Jurkat, Clone E6-1 (cell line): Measurements from ENCODE around the gene HS1BP3.

Experiments used
- DNase-seq: peaks from one replicate; pipeline ENCODE4 v3.0.0-alpha.2; 2011; ENCODE audit warnings: low read depth, low spot score
- H3K4me3 ChIP-seq: 2 replicates; pipeline ENCODE4 v1.5.1; 2011; ENCODE audit warnings: mild to moderate bottlenecking, low read length, control low read depth, moderate library complexity

HS1BP3 gene

DNA sequence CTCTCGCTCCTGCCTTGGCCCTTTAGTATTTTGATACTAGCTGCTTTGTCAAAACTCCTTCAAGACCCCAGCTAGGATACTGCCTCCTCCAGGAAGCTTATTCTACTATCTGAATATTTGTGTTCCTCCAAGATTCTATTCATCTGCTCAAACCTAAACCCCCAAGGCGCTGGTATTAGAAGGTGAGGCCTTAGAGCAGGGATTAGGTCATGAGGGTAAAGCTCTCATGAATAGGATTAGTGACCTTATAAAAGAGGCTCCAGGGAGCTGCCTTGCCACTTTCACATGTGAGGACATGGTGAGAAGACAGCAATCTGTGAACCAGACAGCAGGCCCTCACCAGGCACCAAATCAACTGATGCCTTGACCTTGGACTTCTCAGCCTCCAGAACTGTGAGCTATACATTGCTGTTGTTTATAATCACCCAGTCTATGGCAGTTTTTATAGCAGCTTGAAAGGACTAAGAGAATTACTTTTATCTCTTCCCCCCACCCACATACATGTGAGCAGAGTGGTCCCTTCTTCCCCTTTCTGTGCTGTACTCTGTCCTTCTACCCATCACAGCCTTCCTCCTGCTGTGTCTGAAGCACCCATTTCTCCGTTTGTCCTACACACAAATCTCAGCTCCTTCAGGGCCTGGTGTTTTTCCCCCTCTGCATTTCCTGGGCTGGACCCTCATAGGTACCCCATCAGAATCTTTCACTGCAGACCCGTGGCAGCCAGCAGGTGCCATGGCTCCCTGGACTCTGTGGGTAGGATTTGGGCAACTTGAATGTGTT is 54.5 kb downstream of the HS1BP3 start:
- DNase-seq, result no peak
- no peak overlapping the region for H3K4me3 ChIP-seq

DNA sequence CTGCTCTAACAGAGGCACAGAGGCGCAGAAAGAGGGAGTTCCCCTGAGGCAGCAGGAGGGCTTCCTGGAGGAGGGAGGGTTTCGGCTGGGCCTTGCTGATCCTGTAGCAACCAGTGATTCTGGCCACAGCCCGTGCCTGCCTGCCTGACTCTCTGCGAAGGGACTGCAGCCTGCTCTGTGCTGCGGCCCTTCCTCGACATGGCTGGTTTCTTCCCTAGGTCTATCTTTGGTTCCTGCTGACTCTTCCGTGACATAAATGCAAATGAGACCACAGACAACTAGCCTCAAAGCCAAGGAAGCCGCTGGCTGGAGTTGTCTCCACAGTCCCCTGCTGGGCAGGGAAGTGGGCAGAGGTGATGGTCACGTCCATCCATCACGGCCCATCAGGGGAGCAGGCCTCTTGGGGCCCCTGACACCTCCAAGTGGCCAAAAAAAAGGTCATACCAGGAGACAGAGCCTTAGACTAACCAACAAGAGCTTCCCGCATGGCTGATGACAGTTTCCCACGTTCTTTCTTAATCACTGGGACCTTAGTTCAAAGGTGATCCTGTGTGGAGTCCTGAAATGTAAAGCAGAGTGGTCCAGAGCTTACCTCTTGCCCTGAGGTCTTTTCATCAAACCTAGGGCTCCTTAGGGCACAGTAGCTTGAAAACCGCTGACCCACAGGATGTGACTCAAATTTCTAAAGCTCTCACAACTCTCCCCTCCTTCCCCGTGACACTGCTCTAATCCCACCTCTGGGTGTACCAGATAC is 55.3 kb downstream of the HS1BP3 start:
- H3K4me3 ChIP-seq, result no peak overlapping the region
- no peak for DNase-seq

DNA sequence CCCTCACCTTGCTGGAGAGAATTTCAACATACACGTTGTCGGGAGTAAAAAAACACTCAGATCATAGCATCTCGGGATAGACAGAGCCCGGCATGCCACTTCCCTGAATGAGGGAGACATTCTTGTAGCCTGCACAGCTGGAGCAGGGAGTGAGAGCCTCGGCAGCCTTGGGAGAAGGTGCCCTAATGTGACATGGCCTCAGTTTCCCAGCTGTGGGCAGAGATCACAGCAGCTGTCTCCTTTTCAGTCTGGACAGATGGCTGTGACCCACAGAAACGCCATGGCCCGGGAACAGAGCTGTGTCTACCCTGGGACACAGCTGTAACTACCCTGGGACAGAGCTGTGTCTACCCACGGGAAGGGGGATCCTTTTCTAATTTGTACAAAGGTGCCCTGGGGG is 55.9 kb downstream of the HS1BP3 start:
- DNase-seq, result no peak
- no peak overlapping the region for H3K4me3 ChIP-seq

DNA sequence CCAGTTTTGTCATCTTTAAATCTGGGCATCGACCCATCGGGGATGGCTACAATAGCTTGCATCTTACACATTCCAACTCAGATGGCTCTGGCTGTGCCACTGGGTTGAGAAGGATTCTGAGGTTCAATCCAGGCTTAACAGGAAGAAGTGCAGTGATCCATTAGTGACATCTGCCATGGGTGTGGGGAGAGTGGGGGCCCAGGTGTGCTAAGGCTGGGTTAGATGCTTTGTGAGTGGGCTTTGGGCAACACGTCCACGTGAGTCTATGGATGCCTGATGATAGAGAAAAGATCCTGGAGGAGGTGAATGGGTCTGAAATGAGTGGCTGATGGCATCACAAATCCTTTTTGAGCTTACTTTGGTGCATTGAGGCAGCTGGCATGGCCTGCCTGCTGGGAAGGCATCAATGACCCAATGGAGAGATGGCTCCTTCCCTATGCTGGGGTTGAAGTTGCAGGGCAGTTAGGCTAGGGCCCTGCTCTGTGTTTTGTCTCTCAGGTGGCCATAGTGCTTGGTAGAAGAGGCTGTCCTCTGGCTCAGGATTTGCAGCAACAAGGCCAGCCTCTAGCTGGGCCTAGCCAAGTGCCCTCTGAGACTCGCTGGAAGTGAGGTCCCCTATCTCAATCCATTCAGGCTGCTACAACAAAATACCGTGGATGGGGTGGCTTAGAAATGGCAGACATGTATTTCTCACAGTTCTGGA is 56.7 kb downstream of the HS1BP3 start:
- DNase-seq, result no peak
- H3K4me3 ChIP-seq, result no peak overlapping the region

DNA sequence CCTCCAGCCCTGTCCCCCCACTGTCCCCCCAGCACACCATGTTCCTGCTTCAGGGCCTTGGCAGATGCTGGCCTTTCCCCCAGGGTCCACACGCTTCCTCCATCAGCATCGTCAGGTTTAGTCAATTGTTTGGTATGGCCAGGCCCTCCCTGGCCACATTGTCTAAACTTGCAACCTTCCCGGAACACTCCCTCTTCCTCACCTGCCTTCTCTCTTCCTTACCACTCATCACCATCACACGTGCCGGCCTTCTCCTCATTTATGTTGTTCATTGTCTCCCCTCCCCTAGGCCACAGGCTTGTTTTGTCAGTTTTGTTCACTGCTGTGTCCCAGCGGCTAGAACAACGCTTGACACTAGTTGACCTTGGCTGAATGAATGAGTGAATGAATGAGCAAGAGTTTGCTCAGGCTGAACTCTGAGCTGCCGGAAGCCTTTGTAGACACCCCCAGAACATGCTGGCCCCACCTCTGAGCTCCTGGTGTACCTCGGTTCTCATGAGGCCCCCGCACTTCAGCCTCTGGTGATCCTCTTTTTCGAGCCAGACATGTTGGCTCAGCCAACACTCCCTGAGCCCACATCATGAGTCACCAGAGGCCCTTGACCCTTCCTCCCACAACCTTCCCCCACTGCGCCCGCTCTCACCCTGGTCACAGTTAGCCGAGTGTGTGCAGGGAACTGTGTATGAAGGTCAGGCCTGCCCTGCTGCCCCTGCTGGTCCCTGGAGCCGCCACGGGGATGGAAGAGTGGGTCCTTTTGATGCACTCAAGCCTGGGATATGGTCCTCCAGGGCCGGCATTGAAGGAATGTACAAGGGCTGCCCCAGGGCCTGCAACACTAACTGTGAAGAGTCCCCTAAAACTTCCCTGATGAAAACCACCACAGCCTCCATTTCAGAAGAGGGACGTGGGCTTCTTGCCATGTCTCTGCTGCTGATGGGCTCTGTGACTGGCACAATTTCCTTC is 57.5 kb downstream of the HS1BP3 start:
- no peak for DNase-seq
- H3K4me3 ChIP-seq, result no peak overlapping the region

DNA sequence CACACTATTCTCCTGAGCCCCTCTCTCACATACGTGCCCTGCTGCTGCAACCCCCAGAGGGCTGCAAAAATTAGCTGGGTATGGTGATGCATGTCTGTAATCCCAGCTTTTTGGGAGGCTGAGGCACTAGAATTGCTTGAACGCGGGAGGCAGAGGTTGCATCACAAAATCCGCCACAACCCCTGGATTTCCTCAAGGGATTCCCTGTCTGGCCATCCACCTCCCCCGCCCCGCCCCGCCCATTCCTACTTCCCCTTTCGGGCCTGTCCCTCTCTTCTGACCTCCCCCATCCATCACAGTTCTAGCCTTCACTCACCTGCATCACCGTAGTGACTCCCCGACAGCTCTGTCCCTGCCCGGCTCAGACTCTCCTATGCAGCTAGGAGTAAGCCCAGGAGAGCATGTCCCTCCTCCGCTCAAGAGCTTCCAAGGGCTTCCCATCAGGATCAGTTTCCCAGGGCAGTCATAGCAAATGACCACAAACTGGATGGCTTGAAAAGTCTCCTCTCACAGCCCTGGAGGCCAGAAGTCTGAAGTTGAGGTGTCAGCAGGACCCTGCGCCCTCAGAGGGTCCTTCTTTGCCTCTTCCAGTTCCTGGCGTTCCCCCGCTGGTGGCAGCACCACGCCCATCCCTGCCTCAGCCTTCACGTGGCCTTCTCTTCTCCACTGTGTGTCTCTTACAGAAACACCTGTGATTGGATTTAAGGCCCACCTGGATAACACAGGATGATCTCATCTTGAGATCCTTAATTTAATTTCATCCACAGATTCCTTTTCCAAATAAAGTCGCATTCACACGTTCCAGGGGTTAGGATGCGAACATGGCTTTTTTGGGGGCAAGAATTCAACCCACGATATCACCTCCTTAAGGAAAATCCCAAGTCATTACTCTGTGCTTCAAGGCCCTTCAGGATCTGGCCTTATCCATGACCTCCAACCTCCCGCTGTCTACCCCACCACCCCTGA is 58.5 kb downstream of the HS1BP3 start:
- no peak overlapping the region for H3K4me3 ChIP-seq
- no peak for DNase-seq

DNA sequence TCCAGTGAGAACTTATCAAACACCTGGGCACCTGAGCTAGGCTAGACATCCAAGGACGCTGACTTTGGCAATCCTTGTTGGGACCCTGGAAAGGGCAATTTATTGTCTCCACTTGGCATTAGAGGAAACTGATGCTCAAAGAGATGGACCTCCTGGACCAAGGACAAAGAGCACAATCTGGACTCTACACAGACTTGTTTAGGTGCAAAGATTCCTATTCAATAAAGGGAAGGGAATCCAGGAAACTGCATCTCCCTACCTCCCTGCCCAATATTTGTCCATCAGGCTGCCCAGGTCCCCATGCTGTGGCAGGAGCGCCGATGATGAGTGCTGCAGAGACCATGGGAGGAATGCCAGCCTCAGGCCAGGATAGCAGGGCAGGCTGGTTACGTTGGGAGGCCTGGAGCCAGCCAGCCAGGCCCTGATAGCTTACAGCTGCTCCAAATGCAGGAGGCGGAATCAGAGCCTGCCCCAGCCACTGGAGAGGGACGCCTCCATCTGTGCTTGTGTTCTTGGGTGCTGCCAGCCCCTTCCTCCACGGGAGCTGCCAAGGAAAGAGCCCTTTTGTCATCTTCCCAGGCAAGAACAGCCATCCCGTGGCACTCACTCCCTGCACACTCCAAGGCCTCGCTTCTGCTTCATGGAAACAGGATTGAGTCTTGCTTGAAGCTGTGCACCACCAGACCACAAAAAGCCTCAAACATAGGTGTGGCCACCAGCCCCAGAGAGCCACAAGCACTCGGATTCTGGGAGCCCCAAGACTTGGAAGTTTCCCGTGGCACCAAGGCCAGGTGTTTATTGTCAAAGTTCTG is 60.0 kb downstream of the HS1BP3 start:
- DNase-seq, result no peak
- no peak overlapping the region for H3K4me3 ChIP-seq

DNA sequence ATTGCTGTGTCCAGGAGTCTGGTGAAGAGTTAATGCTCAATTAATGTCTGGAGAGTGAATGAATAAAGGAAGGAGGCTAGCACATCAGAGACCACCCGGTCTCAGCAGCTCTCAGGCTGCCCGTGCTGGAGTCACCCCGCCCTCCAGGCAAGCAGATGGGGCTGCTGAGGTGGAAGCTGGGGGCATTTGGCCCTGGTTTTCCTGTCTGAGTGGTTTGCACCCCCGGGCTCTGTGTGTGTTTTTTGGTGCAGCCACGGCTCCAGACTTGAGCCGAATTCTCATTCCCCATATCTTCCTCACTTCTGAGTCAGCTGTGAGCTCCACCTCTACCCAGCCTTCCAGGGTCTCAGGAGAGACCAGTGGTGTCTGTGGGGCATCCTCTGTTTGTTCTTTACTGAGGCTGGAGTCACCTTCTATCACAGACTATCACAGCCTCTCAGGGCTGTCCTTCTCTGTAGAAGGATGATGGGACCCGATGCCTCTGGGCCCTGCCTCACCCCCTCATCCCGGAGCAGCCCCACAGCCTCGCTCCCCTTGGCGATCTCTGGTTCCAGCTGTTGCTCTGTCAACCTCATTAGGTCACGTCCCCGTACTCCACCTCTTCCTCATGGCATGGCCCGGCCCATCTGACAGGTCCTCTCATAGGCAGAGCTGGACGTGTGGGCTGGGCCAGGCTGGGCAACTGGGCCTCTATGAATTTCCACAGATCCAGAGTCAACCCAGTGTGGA is 60.8 kb downstream of the HS1BP3 start:
- no peak for DNase-seq
- no peak overlapping the region for H3K4me3 ChIP-seq

DNA sequence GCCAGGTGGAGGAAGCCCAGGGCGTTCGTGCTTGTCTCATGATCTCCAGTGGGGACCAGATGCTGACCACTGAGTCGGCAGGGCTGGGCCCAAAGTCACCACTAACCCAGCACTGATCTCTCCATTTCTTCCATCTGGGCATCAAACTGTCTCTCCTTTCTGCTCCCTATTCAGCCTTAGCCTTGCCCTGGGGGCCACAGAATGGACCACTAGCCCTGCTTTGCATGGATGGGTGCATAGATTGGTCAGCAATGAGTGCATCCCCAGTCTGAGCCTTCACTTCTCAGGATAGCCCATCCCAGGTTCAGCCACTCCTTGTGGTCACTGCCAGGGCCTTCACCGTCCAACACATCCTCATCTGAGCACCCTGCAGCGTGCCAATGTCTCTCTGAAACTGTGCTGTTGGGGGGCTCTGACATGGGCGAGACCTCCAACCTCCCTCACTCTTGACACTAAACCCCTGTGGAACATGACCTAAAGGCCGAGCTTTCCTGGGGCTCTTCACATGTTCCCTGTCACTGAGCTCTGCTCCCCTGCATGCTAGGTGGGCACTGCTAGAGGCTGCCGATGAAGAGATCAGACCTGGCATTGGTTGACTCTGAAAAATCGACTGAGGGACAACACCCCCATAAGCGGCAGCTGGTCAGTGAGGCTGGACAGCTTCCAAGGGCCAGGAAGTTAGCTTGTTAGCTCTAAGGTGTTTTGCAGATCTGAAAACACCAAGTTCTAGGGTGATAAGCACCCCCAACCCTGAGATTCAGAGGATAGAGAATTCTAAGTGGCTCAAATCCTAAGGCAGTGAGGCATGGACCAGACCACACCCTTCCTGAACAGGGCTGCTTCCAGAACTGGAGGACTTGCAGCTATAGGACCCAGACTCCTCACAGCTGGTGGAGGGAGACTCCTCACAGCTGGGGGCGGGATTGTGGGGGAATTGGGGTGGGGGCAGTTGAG is 61.7 kb downstream of the HS1BP3 start:
- no peak for DNase-seq
- no peak overlapping the region for H3K4me3 ChIP-seq

DNA sequence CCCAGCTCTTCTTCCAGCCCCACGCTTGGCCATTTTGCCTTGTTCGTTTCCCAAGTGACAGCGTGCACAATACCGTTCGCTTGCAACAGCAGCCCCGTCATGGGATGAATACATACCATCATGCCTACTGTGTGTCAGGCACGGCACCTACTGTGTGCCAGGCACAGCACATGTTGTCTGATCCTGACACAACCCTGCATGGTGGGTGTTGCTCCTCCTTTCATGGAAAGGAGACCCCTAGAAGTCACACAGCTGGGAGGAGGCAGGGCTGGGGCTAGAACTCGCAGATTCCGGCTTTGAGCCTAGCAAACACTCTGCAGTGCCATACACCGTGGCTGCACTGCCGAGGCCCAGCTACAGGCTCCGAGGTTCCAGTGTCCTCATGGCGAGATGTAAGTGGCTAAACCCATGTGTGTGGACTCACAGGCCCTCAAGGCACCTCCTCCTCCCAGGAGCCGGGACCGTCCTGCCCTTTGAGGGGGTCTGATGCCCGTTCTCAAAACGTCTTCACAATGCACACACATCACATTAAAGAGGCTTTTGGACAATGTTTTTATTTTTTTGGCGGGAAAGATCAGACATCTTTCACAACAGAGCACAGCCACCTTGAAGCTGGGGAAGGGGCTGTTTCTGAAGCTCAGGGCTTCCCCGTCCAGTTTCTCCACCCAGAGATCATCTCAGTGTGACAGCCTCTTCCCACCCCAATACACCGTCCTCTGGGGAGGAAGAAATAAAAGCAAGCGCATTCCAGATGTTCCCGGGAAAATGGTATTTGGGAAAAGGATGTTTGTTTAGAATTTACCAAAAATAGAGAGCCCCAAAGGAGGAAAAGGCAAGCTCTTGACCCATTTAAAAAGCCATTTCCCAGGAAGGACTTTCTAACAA is 64.9 kb downstream of the HS1BP3 start:
- DNase-seq, result no peak
- no peak overlapping the region for H3K4me3 ChIP-seq

DNA sequence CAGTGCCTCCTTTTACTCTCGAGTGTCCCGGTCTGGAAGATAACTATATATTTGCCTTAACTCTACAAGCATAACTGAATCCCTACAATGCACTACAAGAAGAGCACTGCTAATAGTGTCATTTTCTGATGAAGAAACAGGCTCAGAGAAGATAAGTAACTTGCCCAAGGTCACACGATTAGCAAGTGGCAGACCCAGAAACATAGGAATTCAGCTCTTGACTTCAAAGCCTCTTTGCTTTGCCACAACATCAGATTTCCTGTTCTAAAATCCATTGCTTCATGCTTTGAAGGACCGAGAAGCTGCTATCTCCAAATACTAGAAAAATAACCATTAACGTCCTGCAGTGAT is 65.6 kb downstream of the HS1BP3 start:
- DNase-seq, result no peak
- H3K4me3 ChIP-seq, result no peak overlapping the region

DNA sequence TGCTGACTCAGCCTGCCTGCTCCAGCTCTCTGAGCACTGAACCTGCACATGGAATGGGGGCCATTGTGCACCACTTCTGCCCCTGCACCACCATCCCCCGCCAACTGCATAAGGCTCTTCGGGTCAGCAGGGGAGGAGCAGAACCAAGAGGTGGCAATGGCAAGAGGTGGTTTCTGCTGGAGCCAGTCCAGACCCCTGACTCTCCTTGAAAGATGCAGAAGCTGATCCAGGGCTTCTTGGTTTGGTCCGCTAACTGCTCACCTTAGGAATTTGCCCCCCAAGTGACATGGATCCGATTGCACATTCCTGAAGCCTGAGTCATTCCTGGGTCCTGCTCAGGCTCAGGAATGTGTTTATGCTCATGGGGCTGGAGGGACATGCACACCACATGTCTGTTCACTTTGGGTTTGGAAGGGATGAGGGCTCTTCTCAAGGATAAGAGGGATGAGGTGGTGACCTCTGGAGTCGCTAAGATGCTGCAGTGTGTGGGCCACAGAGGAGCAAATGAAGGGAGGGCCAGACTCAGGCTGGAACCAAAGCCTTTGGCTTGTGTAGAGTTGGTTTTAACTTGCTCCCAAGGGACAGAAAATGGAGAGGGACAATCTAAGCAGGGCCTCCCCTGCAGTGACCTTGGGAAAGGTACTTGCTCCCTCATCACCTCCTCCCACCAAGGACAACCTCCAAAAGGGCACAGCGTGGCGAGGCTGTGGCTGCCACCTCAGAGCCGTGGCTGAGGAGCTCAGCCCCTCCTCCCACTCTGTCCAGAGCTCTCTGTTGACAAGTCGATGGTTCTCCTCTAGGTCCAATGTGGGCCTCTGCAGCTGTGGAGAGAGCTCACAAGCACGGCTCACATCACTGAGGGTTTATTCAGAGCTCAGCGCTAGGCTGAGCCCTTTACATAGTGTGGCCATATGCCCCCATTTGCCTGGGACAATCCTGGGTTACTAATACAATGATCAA is 66.2 kb downstream of the HS1BP3 start:
- no peak for DNase-seq
- no peak overlapping the region for H3K4me3 ChIP-seq

DNA sequence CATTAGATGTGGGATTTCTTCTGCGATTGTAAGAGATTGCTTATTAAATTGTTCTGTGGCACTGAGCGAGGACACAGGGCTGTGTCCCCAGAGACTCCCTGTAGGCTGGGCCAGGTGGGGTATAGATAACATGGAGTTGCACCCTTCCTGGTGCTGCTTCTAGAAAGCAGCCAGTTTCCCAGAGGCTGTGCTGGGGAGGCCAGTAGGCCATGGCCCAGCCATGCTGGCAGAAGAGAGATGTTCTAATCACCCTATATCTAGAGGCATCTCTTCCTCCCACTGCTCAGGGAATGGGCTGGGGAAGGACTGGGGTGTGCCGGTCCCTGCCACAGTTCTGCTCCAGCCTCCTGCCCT is 66.9 kb downstream of the HS1BP3 start:
- DNase-seq, result no peak
- no peak overlapping the region for H3K4me3 ChIP-seq

DNA sequence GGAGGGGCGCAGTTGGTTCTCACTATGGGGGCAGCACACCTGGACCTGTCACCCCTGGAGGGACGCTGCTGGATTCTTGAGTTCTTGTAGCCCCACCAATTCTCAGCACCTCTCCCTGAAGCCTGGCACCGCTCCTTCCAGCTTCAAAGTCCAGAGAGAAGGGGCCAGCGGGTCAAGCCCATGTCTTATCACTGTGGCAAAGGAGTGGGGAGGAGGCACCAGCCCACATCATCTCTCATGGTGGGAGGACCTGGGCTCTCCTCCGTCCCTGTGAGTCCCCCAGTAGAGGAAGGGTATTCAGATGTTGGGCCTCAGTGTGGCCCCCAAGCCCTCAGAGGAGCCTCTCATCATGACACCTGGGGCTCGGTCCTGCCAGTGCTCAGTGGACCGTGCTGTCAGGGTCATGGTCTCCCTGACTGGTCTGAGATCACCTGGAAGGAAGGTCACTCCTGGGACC is 67.4 kb downstream of the HS1BP3 start:
- DNase-seq, result no peak
- H3K4me3 ChIP-seq, result no peak overlapping the region
